Central memory CD8-positive, alpha-beta T cell (primary cell): ENCODE measurements around the gene ZC3H7B.
A peak's percentile ranks its signal among the peaks of the same experiment; 100 is the strongest.
"Not testable (repeated sequence)": the region's sequence is repeated elsewhere in the genome, so short reads cannot be mapped to it uniquely, and the experiment has no call there.

Source experiments
- ATAC-seq: fragments of 150-1000 bp; cut with Tn5 transposase; replicated peaks from 2 replicates; pipeline ENCODE4 v1.10.0; 2022; ENCODE audit warnings: mild to moderate bottlenecking, moderate FRiP score, moderate number of reproducible peaks; ENCODE audit not compliant: poor library complexity, severe bottlenecking; ENCODE audit errors: extremely low read depth
- DNase-seq, 2 donors: peaks; one replicate each; pipeline ENCODE4 v3.0.0; 2021; ENCODE audit warnings: low spot score in 2 of 2
- H3K27ac Mint-ChIP-seq: one replicate; pipeline ENCODE4 v1.8.0; 2022; ENCODE audit warnings: low read depth, mild to moderate bottlenecking, moderate library complexity, mixed read lengths
- H3K27me3 Mint-ChIP-seq: one replicate; pipeline ENCODE4 v1.8.0; 2022; ENCODE audit warnings: mixed read lengths
- H3K36me3 Mint-ChIP-seq: one replicate; pipeline ENCODE4 v1.8.0; 2022; ENCODE audit warnings: mild to moderate bottlenecking, moderate library complexity, mixed read lengths; ENCODE audit not compliant: insufficient read depth
- H3K4me1 Mint-ChIP-seq: one replicate; pipeline ENCODE4 v1.8.0; 2022; ENCODE audit warnings: mixed read lengths
- H3K4me3 Mint-ChIP-seq: one replicate; pipeline ENCODE4 v1.8.0; 2022; ENCODE audit warnings: mild to moderate bottlenecking, moderate library complexity, mixed read lengths
- H3K9me3 Mint-ChIP-seq: one replicate; pipeline ENCODE4 v1.8.0; 2022; ENCODE audit warnings: mixed read lengths

ZC3H7B gene

DNA sequence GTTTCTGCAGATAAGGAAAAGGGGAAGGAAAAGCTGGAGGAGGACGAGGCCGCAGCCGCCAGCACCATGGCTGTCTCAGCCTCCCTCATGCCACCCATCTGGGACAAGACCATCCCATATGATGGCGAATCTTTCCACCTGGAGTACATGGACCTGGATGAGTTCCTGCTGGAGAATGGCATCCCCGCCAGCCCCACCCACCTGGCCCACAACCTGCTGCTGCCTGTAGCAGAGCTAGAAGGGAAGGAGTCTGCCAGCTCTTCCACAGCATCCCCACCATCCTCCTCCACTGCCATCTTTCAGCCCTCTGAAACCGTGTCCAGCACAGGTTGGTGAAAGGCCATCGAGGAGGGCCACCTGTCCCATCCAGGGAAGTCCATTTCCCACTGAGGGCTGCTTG is 86.0 kb downstream of the ZC3H7B start:
- peaks cover 10% of the 10 kb centered on the region for H3K36me3 Mint-ChIP-seq
- no peaks in the 10 kb centered on the region for H3K27me3 Mint-ChIP-seq
- DNase-seq (no peak), ATAC-seq (no peak)
- no peak overlapping the region for H3K4me3 Mint-ChIP-seq
- peaks cover 6% of the 10 kb centered on the region for H3K4me1 Mint-ChIP-seq
- no peaks in the 10 kb centered on the region for H3K9me3 Mint-ChIP-seq
- H3K27ac Mint-ChIP-seq = no peak overlapping the region

- H3K4me3 Mint-ChIP-seq = no peak overlapping the region
- H3K27ac Mint-ChIP-seq = no peak overlapping the region
- DNase-seq (no peak), ATAC-seq (no peak)
- H3K27me3 Mint-ChIP-seq = no peaks in the 10 kb centered on the region
- peaks cover 12% of the 10 kb centered on the region for H3K36me3 Mint-ChIP-seq
- H3K4me1 Mint-ChIP-seq = no peaks in the 10 kb centered on the region
- H3K9me3 Mint-ChIP-seq = no peaks in the 10 kb centered on the region
Measured at GRCh38 chr22:41394012-41394356, 92.7 kb downstream of the ZC3H7B start.

- no peak overlapping the region for H3K4me3 Mint-ChIP-seq
- H3K27me3 Mint-ChIP-seq = no peaks in the 10 kb centered on the region
- ATAC-seq (no peak), DNase-seq (no peak)
- no peak overlapping the region for H3K27ac Mint-ChIP-seq
- no peaks in the 10 kb centered on the region for H3K9me3 Mint-ChIP-seq
- H3K36me3 Mint-ChIP-seq = peaks cover 13% of the 10 kb centered on the region
- H3K4me1 Mint-ChIP-seq = no peaks in the 10 kb centered on the region
Measured at GRCh38 chr22:41395531-41396240, 94.4 kb downstream of the ZC3H7B start.

GRCh38 chr22:41397143-41397811 is 96.0 kb downstream of the ZC3H7B start:
- no peak for ATAC-seq
- no peaks in the 10 kb centered on the region for H3K4me1 Mint-ChIP-seq
- peaks cover 12% of the 10 kb centered on the region for H3K36me3 Mint-ChIP-seq
- H3K27ac Mint-ChIP-seq = no peak overlapping the region
- no peak overlapping the region for H3K4me3 Mint-ChIP-seq
- no peak for DNase-seq
- no peaks in the 10 kb centered on the region for H3K27me3 Mint-ChIP-seq
- no peaks in the 10 kb centered on the region for H3K9me3 Mint-ChIP-seq

- ATAC-seq = no peak
- Mint-ChIP-seq H3K27me3 (no peaks in the 10 kb centered on the region), H3K4me3 (no peak overlapping the region), H3K27ac (no peak overlapping the region), H3K4me1 (peaks cover 5% of the 10 kb centered on the region), H3K36me3 (peaks cover 9% of the 10 kb centered on the region), H3K9me3 (no peaks in the 10 kb centered on the region)
- no peak for DNase-seq
Measured at GRCh38 chr22:41398921-41399320, 97.6 kb downstream of the ZC3H7B start.

- ATAC-seq = no peak
- H3K9me3 Mint-ChIP-seq = no peaks in the 10 kb centered on the region
- H3K4me3 Mint-ChIP-seq = no peak overlapping the region
- peaks cover 2% of the 10 kb centered on the region for H3K36me3 Mint-ChIP-seq
- H3K27ac Mint-ChIP-seq = no peak overlapping the region
- H3K4me1 Mint-ChIP-seq = peaks cover 6% of the 10 kb centered on the region
- DNase-seq = no peak
- no peaks in the 10 kb centered on the region for H3K27me3 Mint-ChIP-seq
Measured at GRCh38 chr22:41401781-41402648, 100.7 kb downstream of the ZC3H7B start.

DNA sequence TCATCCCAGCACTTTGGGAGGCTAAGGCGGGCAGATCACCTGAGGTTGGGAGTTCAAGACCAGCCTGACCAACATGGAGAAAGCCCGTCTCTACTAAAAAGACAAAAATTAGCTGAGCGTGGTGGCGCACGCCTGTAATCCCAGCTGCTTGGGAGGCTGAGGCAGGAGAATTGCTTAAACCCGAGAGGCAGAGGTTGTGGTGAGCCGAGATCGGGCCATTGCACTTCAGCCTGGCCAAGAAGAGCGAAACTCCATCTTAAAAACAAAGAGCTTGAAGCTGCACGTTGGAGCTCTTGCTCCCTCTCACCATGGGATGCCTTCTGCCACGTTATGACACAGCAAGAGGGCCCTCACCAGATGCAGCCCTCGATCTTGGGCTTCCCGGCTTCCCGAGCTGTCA is 101.5 kb downstream of the ZC3H7B start:
- not testable (repeated sequence) for H3K27ac Mint-ChIP-seq, H3K4me1 Mint-ChIP-seq, H3K9me3 Mint-ChIP-seq, H3K36me3 Mint-ChIP-seq, H3K4me3 Mint-ChIP-seq, DNase-seq, H3K27me3 Mint-ChIP-seq, ATAC-seq

DNA sequence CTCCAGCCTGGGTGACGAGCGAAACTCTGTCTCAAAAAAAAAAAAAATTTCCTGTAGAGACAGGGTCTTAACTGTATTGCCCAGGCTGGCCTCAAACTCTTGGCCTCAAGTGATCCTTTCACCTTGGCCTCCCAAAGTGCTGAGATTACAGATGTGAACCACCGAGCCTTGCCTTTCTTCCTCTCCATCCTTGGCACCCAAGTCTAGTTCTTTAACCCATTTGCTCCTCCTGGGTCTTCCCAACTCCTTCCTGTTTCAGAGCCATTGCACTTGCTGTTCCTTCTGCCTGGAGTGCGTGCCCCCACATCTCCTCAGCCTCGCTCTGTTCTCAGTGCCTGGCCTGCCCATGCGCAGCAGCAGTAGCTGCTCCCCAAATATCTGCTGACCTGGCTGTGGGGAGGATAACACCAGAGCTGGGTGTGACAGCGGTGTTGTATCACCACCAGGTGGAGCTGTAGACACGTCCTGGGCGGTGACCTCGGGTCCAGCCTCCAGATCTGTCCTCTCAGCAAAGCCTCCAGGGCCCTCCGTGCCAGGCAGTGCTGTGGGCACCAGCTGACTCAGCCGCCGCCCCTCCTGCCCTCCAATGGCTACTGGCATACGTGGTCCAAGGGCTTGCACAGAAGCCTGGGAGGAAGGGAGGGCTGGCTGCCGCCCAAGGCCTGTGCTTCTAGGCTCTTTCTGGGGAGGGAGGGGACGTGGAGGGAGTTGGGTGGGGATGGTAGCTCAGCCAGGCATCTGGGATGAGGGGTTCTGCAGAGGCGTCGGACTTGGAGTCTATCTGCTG is 102.4 kb downstream of the ZC3H7B start:
- peaks cover 6% of the 10 kb centered on the region for H3K4me1 Mint-ChIP-seq
- H3K36me3 Mint-ChIP-seq = peaks cover 1% of the 10 kb centered on the region
- DNase-seq (peak; percentile 71 to 77), ATAC-seq (peak; percentile 97)
- peak overlapping the region; percentile 22 for H3K27ac Mint-ChIP-seq
- H3K9me3 Mint-ChIP-seq = no peaks in the 10 kb centered on the region
- H3K27me3 Mint-ChIP-seq = no peaks in the 10 kb centered on the region
- no peak overlapping the region for H3K4me3 Mint-ChIP-seq

GRCh38 chr22:41405588-41405987 is 104.3 kb downstream of the ZC3H7B start:
- no peak overlapping the region for H3K27ac Mint-ChIP-seq
- ATAC-seq = no peak

DNA sequence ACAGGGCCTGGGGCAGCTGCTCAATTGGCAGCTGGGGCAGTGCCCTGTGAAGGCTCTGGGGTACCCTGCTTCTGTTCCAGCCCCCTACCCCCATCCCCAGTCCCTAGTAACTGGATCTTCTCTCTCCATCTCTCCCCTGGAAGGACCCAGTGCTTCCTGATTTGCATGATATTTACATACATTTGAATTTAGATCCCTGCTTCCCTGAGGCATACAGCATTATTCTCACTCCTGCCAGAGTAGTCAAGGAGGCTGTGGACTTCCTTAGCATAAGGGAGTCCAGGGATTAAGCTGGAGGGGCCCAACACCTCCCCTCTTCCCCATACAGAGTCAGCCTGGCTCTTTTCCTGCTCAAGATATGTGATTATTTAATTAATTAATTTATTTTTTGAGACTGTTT is 105.1 kb downstream of the ZC3H7B start:
- ATAC-seq (no peak), DNase-seq (no peak)
- Mint-ChIP-seq H3K27ac (no peak overlapping the region), H3K27me3 (no peaks in the 10 kb centered on the region), H3K4me1 (peaks cover 12% of the 10 kb centered on the region), H3K9me3 (no peaks in the 10 kb centered on the region), H3K36me3 (no peaks in the 10 kb centered on the region), H3K4me3 (no peak overlapping the region)

More at GRCh38 chr22:41405588-41405987, 104.3 kb downstream of the ZC3H7B start:
- no peak overlapping the region for H3K4me3 Mint-ChIP-seq
- H3K4me1 Mint-ChIP-seq = peaks cover 6% of the 10 kb centered on the region
- no peaks in the 10 kb centered on the region for H3K36me3 Mint-ChIP-seq
- no peak for DNase-seq
- H3K9me3 Mint-ChIP-seq = no peaks in the 10 kb centered on the region
- no peaks in the 10 kb centered on the region for H3K27me3 Mint-ChIP-seq

GRCh38 chr22:41407433-41407832 is 106.1 kb downstream of the ZC3H7B start:
- Mint-ChIP-seq H3K4me1 (peaks cover 20% of the 10 kb centered on the region), H3K27me3 (no peaks in the 10 kb centered on the region), H3K27ac (no peak overlapping the region), H3K9me3 (no peaks in the 10 kb centered on the region), H3K36me3 (no peaks in the 10 kb centered on the region), H3K4me3 (no peak overlapping the region)
- ATAC-seq (no peak), DNase-seq (no peak)

GRCh38 chr22:41408665-41409064 is 107.3 kb downstream of the ZC3H7B start:
- no peaks in the 10 kb centered on the region for H3K9me3 Mint-ChIP-seq
- ATAC-seq = no peak

More at GRCh38 chr22:41408665-41409064, 107.3 kb downstream of the ZC3H7B start:
- Mint-ChIP-seq H3K27ac (peak overlapping the region; percentile 35), H3K4me1 (peaks cover 27% of the 10 kb centered on the region), H3K36me3 (peaks cover 4% of the 10 kb centered on the region), H3K27me3 (no peaks in the 10 kb centered on the region), H3K4me3 (no peak overlapping the region)
- DNase-seq = no peak
